MM.1S (cell line): ENCODE measurements around the gene DHX29.

Experiments used
- DNase-seq: peaks from one replicate; pipeline ENCODE4 v3.0.0-alpha.2; 2015
- H2AFZ ChIP-seq: fragments of 300-600 bp; sonication (generic); 2 replicates; pipeline ENCODE4 v1.6.0; 2016; ENCODE audit warnings: antibody characterized with exemption, low read length
- H3F3A ChIP-seq: fragments of 300-600 bp; sonication (generic); 2 replicates; pipeline ENCODE4 v1.6.1; 2016; ENCODE audit warnings: mild to moderate bottlenecking, antibody characterized with exemption, low read length, moderate library complexity, mixed read lengths; ENCODE audit not compliant: insufficient read depth
- H3K27ac ChIP-seq: fragments of 300-600 bp; sonication (generic); 2 replicates; pipeline ENCODE4 v1.5.1; 2016; ENCODE audit warnings: mild to moderate bottlenecking, low read length
- H3K27me3 ChIP-seq: fragments of 300-600 bp; sonication (generic); replicated peaks from 2 replicates; pipeline ENCODE4 v1.6.0; 2016; ENCODE audit warnings: low read length; ENCODE audit not compliant: insufficient read depth
- H3K36me3 ChIP-seq: fragments of 300-600 bp; sonication (generic); replicated peaks from 2 replicates; pipeline ENCODE4 v1.6.1; 2016; ENCODE audit warnings: mild to moderate bottlenecking, low read length, mixed read lengths; ENCODE audit not compliant: insufficient read depth
- H3K4me1 ChIP-seq: fragments of 300-600 bp; sonication (generic); 2 replicates; pipeline ENCODE4 v1.6.1; 2016; ENCODE audit warnings: low read length, mixed read lengths
- H3K4me2 ChIP-seq: fragments of 300-600 bp; sonication (generic); 2 replicates; pipeline ENCODE4 v1.6.0; 2016; ENCODE audit warnings: low read depth, low read length
- H3K4me3 ChIP-seq: fragments of 300-600 bp; sonication (generic); 2 replicates; pipeline ENCODE4 v1.5.1; 2016; ENCODE audit warnings: low read length, mixed read lengths
- H3K79me2 ChIP-seq: fragments of 300-600 bp; sonication (generic); 2 replicates; pipeline ENCODE4 v1.6.1; 2016; ENCODE audit warnings: mixed run types, low read length, mixed read lengths
- H3K9ac ChIP-seq: fragments of 300-600 bp; sonication (generic); 2 replicates; pipeline ENCODE4 v1.6.1; 2016; ENCODE audit warnings: low read length, mixed read lengths
- H3K9me2 ChIP-seq: fragments of 300-600 bp; sonication (generic); replicated peaks from 2 replicates; pipeline ENCODE4 v1.6.1; 2016; ENCODE audit warnings: mild to moderate bottlenecking, low read length, mixed read lengths; ENCODE audit not compliant: insufficient read depth
- H3K9me3 ChIP-seq: fragments of 300-600 bp; sonication (generic); replicated peaks from 2 replicates; pipeline ENCODE4 v1.6.1; 2016; ENCODE audit warnings: mild to moderate bottlenecking, low read length, mixed read lengths; ENCODE audit not compliant: insufficient read depth
- H4K20me1 ChIP-seq: fragments of 300-600 bp; sonication (generic); 2 replicates; pipeline ENCODE4 v1.6.1; 2016; ENCODE audit warnings: mild to moderate bottlenecking, low read length, moderate library complexity, mixed read lengths; ENCODE audit not compliant: insufficient read depth
- CTCF ChIP-seq: fragments of 300-600 bp; sonication (generic); IDR thresholded peaks from 2 replicates; pipeline ENCODE4 v1.5.1; 2016; ENCODE audit warnings: antibody characterized with exemption, low read length, mixed read lengths
- EZH2 ChIP-seq: fragments of 300-600 bp; sonication (generic); optimal IDR thresholded peaks from 2 replicates; pipeline ENCODE3; 2017; ENCODE audit warnings: low read depth, mild to moderate bottlenecking, antibody characterized with exemption, low read length, mixed read lengths
- EZH2phosphoT487 ChIP-seq: fragments of 300-600 bp; sonication (generic); IDR thresholded peaks from 2 replicates; pipeline ENCODE4 v1.6.1; 2018; ENCODE audit warnings: antibody characterized with exemption, low read length

DHX29 gene

DNA sequence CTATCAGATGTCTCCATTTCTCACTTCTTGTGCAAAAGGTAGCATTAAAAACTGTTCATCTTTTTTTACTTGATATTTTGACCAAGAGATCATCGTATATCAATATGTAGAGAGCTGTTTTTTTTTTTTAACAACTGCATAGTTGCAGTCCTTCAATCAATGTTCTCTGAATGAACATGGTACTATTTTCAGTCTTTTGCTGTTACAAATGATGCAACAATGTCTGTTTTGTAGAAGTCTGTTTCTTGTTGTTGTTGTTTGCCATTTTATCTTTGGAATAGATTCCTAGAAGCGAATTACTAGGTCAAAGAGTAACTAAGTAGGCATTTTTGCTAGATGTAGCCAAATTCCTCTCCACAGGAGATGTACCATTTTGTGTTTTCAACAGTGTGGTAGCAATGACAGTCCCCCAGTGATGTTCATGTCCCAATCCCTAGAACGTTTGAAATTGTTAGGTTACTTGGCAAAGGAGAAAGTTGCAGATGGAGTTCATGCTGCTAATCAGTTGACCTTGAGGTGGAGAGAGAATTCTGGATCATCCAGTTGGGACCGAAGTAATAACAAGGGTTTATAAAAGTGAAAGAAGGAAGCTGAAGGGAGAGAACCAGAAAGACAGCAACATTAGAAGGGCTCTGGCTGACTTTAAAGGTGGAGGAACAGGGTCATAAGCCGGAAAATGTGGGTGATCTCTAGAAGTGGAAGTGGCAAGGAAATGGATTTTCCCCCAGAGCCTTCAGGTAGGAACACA is 6.5 kb upstream of the DHX29 start:
- Histone ChIP-seq H3K9me2 (no peaks in the 10 kb centered on the region), H3K79me2 (peaks cover 100% of the 10 kb centered on the region), H3F3A (no peaks in the 10 kb centered on the region), H3K27ac (no peak overlapping the region), H3K4me2 (no peak overlapping the region), H3K9ac (no peak overlapping the region), H4K20me1 (peaks cover 32% of the 10 kb centered on the region; the same call in 1 of the 2 replicates), H3K9me3 (no peaks in the 10 kb centered on the region), H3K4me3 (no peak overlapping the region), H3K4me1 (peaks cover 7% of the 10 kb centered on the region), H2AFZ (no peak overlapping the region), H3K36me3 (no peaks in the 10 kb centered on the region; the same call in 1 of the 2 replicates), H3K27me3 (no peaks in the 10 kb centered on the region)
- no peak for DNase-seq
- no peak for TF ChIP-seq EZH2phosphoT487
- TF ChIP-seq CTCF, result no peak
- TF ChIP-seq EZH2, result no peak

DNA sequence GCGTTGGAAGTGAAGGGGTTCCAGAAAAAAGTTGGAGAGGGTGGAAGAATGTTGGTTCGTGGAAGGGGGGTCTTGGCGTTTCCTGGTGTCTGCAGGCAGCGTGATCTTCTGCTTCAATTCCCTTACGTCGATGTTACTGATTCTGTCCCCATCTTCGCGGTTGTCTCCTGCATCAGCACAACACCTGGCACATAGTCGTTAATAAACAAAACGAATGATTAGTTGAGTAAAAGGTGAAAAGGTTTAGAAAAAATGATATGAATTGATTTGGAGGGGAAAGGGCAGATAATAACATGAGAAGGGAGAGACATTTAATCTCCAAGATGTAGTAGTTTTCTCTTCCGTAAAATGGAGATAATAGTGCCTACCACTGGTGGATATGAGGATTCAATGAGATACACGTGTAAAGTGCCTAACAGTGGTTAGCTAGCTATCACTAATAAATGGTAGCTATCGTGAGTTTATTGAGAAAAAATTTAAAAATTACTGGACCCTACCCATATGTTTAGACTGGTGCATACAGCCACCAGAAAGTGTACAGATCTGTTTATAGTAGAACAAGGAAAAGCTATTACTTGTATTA is 851 bp upstream of the DHX29 start:
- no peaks in the 10 kb centered on the region; the same call in 1 of the 2 replicates for H3K36me3 ChIP-seq
- H3K4me2 ChIP-seq, result peak overlapping the region; percentile 89
- peaks cover 5% of the 10 kb centered on the region; the same call in 1 of the 2 replicates for H4K20me1 ChIP-seq
- no peaks in the 10 kb centered on the region for H3F3A ChIP-seq
- peaks cover 20% of the 10 kb centered on the region for H3K4me1 ChIP-seq
- H3K27ac ChIP-seq, result peak overlapping the region; percentile 84
- H2AFZ ChIP-seq, result peak overlapping the region; percentile 95
- H3K79me2 ChIP-seq, result peaks cover 95% of the 10 kb centered on the region
- TF ChIP-seq EZH2 (no peak), EZH2phosphoT487 (no peak), CTCF (peak; percentile 34)
- no peaks in the 10 kb centered on the region for H3K27me3 ChIP-seq
- H3K9me2 ChIP-seq, result no peaks in the 10 kb centered on the region
- H3K4me3 ChIP-seq, result peak overlapping the region; percentile 94
- no peaks in the 10 kb centered on the region for H3K9me3 ChIP-seq
- peak; percentile 33 for DNase-seq
- peak overlapping the region; percentile 95 for H3K9ac ChIP-seq

- peak overlapping the region; percentile 95 for H2AFZ ChIP-seq
These were observed 682 bp downstream of the DHX29 start for GRCh38 chr5:55306641-55307382.

More at GRCh38 chr5:55306641-55307382, 682 bp downstream of the DHX29 start:
- H3K36me3 ChIP-seq, result no peaks in the 10 kb centered on the region; the same call in 1 of the 2 replicates
- H3K27me3 ChIP-seq, result no peaks in the 10 kb centered on the region
- H3K9me2 ChIP-seq, result no peaks in the 10 kb centered on the region
- no peak for DNase-seq
- peak overlapping the region; percentile 95 for H3K9ac ChIP-seq
- H3K79me2 ChIP-seq, result peaks cover 95% of the 10 kb centered on the region
- peaks cover 5% of the 10 kb centered on the region; the same call in 1 of the 2 replicates for H4K20me1 ChIP-seq
- peak overlapping the region; percentile 89 for H3K4me2 ChIP-seq
- no peaks in the 10 kb centered on the region for H3F3A ChIP-seq
- H3K4me3 ChIP-seq, result peak overlapping the region; percentile 94
- peaks cover 20% of the 10 kb centered on the region for H3K4me1 ChIP-seq
- peak overlapping the region; percentile 84; the same call in 1 of the 2 replicates for H3K27ac ChIP-seq
- no peaks in the 10 kb centered on the region for H3K9me3 ChIP-seq
- no peak for TF ChIP-seq EZH2
- no peak for TF ChIP-seq CTCF
- TF ChIP-seq EZH2phosphoT487, result no peak
